GM10248 (cell line): Measurements from ENCODE around the gene UBE2L3.
"Not testable (repeated sequence)": the region's sequence is repeated elsewhere in the genome, so short reads cannot be mapped to it uniquely, and the experiment has no call there.

ENCODE experiments used
- CTCF ChIA-PET: fragments of 300-600 bp; sonication (Branson Sonifier 250); formaldehyde crosslinking; extraction: SDS; loops from one replicate; lab custom pipeline; 2021; ENCODE audit warnings: antibody characterized with exemption; lab: Yijun Ruan, JAX
- POLR2A ChIA-PET: fragments of 350-650 bp; sonication (Branson Sonifier 250); formaldehyde crosslinking; extraction: SDS; loops from one replicate; lab custom pipeline; 2020; ENCODE audit warnings: antibody characterized with exemption; lab: Yijun Ruan, JAX
- DNase-seq: peaks from one replicate; pipeline ENCODE4 v3.0.0; 2012; ENCODE audit errors: extremely low spot score
- TF ChIP-seq, protein P1 (sequence below): IDR thresholded peaks from 2 replicates; pipeline ENCODE4 v1.5.1; 2012; ENCODE audit warnings: mild to moderate bottlenecking, low read depth; ENCODE audit errors: extremely low read depth, missing control alignments, control extremely low read depth

The UBE2L3 gene

DNA sequence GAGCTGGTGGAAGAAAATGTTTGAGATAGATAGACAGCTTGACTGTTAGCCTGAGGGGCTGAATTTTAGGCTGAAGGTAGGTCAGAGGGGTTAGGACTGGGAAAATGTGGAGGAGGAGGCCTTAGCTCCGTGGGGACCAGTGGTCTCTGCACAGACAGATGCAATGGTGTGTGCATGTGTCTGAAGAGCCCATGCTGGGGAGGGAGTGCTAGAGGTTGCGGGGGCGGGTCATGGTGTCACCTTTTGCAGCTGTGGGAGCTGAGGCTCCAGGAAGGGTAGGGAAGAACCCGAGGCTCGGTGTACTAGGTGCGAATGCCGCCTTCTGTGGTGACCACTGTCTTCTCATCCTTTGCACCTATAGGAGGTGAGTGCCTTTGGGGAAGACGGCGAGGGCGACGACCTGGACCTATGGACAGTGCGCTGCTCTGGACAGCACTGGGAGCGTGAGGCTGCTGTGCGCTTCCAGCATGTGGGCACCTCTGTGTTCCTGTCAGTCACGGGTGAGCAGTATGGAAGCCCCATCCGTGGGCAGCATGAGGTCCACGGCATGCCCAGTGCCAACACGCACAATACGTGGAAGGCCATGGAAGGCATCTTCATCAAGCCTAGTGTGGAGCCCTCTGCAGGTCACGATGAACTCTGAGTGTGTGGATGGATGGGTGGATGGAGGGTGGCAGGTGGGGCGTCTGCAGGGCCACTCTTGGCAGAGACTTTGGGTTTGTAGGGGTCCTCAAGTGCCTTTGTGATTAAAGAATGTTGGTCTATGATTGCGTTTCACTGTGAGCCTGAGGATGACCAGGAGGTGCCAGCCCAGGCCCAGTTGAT lies 76.2 kb downstream of the UBE2L3 start:
- TF ChIP-seq, protein P1, sequence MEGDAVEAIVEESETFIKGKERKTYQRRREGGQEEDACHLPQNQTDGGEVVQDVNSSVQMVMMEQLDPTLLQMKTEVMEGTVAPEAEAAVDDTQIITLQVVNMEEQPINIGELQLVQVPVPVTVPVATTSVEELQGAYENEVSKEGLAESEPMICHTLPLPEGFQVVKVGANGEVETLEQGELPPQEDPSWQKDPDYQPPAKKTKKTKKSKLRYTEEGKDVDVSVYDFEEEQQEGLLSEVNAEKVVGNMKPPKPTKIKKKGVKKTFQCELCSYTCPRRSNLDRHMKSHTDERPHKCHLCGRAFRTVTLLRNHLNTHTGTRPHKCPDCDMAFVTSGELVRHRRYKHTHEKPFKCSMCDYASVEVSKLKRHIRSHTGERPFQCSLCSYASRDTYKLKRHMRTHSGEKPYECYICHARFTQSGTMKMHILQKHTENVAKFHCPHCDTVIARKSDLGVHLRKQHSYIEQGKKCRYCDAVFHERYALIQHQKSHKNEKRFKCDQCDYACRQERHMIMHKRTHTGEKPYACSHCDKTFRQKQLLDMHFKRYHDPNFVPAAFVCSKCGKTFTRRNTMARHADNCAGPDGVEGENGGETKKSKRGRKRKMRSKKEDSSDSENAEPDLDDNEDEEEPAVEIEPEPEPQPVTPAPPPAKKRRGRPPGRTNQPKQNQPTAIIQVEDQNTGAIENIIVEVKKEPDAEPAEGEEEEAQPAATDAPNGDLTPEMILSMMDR = peak; percentile 39
- ChIA-PET POLR2A (no interaction called here), CTCF (interaction anchor here (0.6 to 9.3 kb wide), 16 partner anchors 9 to 542 kb away, joined by 3 to 274 read pairs (median 4); partner anchors contain the start of genes CCDC116, PPM1F, UBE2L3 and YDJC)
- DNase-seq = no peak

DNA sequence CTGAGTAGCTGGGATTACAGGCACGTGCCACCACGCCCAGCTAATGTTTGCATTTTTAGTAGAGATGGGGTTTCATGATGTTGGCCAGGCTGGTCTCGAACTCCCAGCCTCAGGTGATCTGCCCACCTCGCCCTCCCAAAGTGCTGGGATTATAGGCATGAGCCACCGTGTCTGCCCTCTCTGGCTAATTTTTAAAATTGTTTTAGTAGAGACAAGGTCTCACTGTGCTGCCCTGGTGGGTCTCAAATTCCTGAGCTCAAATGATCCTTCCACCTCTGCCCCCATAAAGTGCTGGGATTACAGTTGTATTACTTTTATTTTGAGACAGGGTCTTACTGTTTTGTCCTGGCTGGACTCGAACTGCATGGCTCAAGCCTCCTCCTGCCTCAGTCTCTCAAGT lies 78.0 kb downstream of the UBE2L3 start:
- ChIA-PET CTCF (interaction anchor here (0.8 to 9.3 kb wide), 7 partner anchors 11 to 90 kb away, joined by 3 to 274 read pairs (median 6); partner anchors contain the start of genes CCDC116 and YDJC), POLR2A (interaction anchor here (0.9 to 1.7 kb wide), 2 partner anchors 16 to 67 kb away, joined by 3 to 4 read pairs; no protein-coding TSS in a partner anchor)
- DNase-seq = not testable (repeated sequence)

DNA sequence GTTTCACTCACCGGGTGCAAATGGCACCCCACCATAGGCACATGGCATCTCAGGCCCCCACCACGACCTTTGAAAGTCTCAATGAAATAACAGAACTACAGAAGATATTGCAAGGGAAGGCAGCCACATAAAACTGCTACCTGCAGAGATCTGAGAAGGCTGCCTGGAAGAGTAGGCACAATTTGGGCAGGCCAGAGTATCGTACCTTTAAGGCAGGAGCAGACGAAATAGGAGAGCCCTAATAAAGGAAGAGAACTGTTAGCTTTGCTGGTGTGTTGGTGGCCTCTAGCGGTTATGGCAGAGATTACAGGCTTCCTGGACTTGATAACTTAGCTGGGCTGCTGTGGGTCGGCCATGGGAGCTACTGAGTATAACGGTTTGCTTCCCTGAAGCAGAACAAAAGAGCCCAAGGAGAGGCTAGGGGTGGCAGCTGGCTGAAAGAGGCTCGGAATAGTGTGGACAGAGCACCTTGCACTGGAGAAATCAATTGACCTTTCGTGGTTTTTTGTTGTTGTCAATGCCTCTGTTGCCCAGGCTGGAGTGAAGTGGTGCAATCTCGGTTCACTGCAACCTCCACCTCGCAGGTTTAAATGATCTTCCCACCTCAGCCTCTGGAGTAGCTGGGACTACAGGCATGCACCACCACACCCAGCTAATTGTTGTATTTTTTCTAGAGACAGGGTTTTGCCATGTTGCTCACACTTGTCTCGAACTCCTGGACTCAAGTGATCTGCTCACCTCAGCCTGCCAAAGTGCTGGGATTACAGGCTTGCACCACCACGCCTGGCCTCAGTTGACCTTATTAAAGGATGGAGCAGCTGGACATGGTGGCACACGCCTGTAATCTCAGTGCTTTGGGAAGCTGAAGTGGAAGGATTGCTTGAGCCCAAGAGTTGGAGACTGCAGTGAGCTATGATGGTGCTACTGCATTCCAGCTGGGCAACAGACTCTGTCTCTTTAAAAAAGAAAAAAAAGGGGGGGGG lies 79.4 kb downstream of the UBE2L3 start:
- ChIA-PET CTCF (interaction anchor here (0.7 to 9.3 kb wide), 31 partner anchors 9 to 851 kb away, joined by 3 to 274 read pairs (median 4); partner anchors contain the start of genes CCDC116, PPIL2, PPM1F and YDJC), POLR2A (interaction anchor here (1.7 kb wide), 1 partner anchor 18 kb away, joined by 4 read pairs; no protein-coding TSS in a partner anchor)
- peak; percentile 76 for DNase-seq
- TF ChIP-seq, protein P1 = peak; percentile 80

DNA sequence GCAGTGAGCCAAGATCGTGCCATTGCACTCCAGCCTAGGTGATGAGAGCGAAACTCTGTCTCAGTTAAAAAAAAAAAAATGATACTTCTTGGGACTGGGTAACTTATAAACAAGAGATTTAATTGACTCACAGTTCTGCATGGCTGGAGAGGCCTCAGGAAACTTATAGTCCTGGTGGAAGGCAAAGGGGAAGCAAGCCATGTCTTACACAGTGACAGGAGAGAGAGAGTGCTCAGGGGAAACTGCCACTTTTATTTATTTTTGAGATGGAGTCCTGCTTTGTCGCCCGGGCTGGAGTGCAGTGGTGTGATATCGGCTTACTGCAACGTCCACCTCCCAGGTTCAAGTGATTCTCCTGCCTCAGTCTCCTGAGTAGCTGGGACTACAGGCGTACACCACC lies 82.8 kb downstream of the UBE2L3 start:
- ChIA-PET CTCF (interaction anchor here (4.9 kb wide), 1 partner anchor 8 kb away, joined by 53 read pairs; the partner anchor contains the start of gene SDF2L1), POLR2A (no interaction called here)
- no peak for DNase-seq
- TF ChIP-seq, protein P1 = no peak

DNA sequence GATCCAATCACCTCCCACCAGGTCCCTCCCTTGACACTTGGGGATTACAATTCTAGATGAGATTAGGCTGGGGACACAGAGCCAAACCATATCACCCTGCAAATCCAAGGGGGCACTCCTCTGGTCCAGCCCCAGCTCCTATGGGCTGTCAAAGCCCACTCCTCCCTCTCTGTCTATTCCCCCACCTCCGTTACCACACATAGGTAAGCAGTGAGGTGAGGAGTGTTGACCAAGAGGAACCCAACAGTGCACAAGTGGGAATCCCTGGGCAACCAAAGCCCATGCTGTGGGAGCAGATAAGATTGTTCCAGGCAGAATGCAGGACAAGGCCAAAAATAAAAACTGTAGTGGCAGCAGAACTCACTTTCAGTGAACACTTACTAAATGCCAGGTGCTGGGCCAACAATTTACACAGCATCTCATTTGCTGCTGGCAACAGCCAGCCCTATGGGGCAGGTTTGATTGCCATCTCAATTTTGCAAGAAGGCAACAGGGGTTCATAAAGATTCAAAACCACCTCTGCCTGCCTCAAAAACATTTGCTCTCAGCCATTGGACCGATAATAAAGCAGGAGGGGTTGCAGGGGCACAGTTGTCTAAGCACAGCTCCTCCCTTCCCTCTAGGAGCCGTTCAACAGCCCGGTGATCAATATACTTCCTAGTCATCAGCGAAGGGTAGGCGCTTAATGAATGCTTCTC lies 83.5 kb downstream of the UBE2L3 start:
- TF ChIP-seq, protein P1 = no peak
- POLR2A ChIA-PET = no interaction called here
- DNase-seq = no peak
- CTCF ChIA-PET = interaction anchor here (1.1 to 4.9 kb wide), 2 partner anchors 8 to 22 kb away, joined by 4 to 53 read pairs; partner anchors contain the start of genes SDF2L1 and YDJC

DNA sequence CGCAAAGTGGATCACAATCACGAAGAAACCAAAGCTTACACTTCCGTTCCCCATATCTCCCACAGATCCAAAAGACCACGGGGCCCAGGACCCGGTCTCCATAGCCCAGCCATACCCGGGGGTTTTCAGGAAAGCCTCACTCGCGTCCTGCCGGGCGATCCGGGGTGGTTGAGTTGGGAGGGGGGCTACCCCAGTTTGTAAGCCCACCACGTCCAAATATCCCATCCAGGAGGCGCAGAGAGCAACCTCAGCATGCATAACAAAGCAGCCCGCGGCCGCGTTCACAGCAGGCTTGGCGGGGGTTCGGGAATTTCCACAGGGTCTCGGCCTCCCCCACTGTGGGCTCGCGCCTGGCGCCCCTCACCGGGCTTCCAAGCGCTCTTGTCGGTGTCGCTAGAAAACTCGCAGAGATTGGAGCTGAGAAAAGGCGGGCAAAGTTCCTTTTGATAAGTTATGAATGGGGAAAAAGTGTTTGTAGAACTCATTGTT lies 84.1 kb downstream of the UBE2L3 start:
- CTCF ChIA-PET = interaction anchor here (1.1 to 4.9 kb wide), 2 partner anchors 9 to 22 kb away, joined by 4 to 53 read pairs; partner anchors contain the start of genes SDF2L1 and YDJC

More for the DNA sequence above, 84.1 kb downstream of the UBE2L3 start:
- TF ChIP-seq, protein P1 = no peak
- POLR2A ChIA-PET = no interaction called here
- no peak for DNase-seq
